Stimulated activated CD8-positive, alpha-beta memory T cell treated with anti-CD3 and anti-CD28 coated beads, Interleukin-2, amount 100 ng/mL, for 1 hour (primary cell): ENCODE data around the gene IL2RA.
"Not testable (repeated sequence)": the region's sequence is repeated elsewhere in the genome, so short reads cannot be mapped to it uniquely, and the experiment has no call there.

Experiments used
- DNase-seq, 2 donors: peaks; one replicate each; pipeline ENCODE4 v3.0.0-alpha.2; 2020; ENCODE audit warnings: low read depth in 2 of 2

Gene IL2RA

GRCh38 chr10:6056411-6057135 lies 5.6 kb downstream of the IL2RA start:
- DNase-seq = no peak

DNA sequence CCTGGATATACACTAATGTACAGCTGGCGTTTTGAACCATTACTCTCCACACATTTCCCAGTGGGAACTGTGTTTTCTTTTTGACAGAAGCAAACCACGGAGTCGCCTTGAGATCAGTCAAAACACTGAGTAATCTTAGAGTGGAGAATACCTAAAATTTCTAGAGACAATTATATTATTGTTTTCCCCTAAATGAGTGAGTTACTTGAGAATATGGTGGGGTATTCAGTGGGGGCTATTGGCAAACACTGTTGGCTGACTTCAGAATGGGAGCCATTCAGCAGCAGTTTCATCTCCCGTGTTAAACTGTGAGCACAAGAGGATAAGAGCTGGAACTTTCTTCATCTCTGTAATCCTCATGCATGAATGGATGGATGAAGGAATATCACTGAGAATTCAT lies 6.2 kb downstream of the IL2RA start:
- no peak for DNase-seq

- no peak for DNase-seq
Observed at GRCh38 chr10:6054884-6055283, 7.3 kb downstream of the IL2RA start.

GRCh38 chr10:6053816-6054631 lies 8.1 kb downstream of the IL2RA start:
- DNase-seq = no peak

GRCh38 chr10:6053303-6053702 lies 8.9 kb downstream of the IL2RA start:
- DNase-seq = no peak

DNA sequence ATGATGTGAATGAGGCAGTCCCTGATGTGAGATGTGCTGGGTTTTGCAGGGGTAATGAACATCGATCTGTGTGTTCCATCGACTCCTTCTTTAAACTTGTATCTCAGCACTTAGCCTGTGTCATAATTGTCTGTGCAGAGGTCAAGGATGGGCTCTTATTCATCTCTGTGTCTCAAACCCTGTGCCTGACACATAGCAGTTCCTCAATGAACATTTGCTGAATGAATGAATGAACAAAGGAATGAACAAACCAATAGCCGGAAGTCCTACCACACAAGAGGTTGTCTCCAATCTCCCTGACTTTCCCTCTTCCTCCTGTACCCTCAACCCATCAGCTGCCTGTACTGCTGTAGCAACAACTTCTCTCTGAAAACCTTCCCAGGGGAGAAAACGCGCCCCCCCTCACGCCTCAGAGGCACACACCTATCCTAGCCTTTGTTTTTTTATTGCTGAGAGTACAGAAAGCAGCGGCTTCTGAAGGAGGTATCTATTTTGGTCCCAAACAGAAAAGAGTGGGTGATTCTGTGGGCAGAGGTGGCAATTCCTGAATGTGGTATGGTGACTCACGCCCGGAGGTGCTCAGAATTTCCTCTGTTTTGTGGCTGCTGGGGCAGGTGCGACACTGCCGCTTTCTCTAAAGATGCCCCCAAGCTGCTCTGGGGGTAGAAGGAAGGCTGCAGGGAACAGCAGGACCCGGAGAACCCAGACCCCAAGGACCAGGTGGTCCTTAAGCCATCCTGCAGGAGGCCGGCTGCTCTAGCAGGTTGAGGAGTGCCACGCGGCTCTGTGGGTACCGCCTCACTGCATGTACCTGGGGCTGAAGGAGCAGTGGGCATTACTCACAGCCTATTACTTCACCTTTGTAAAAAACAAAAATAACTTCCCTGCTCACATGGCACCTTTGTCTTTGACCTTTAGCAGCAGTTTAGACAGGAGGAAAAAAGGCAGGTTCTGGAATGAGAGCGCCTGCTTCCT lies 9.6 kb downstream of the IL2RA start:
- DNase-seq = peak; percentile 64 to 65

- peak; percentile 66 to 78 for DNase-seq
Observed at GRCh38 chr10:6050801-6051445, 11.2 kb downstream of the IL2RA start.

DNA sequence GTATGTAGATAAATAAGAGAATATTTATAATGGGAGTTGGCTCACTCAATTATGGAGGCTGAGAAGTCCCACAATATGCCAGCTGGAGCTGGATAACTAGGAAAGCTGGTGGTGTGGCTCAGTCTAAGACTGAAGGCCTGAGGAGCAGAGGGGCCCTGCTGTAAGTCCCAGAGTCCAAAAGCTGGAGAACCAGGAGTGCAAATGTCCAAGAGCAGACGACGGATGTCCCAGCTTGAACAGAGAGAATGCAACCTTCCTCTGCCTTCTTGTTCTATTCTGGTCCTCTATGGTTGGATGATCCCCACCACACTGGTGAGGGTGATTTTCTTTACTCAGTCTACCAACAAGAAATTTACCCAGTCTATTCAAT lies 13.2 kb downstream of the IL2RA start:
- DNase-seq = no peak

DNA sequence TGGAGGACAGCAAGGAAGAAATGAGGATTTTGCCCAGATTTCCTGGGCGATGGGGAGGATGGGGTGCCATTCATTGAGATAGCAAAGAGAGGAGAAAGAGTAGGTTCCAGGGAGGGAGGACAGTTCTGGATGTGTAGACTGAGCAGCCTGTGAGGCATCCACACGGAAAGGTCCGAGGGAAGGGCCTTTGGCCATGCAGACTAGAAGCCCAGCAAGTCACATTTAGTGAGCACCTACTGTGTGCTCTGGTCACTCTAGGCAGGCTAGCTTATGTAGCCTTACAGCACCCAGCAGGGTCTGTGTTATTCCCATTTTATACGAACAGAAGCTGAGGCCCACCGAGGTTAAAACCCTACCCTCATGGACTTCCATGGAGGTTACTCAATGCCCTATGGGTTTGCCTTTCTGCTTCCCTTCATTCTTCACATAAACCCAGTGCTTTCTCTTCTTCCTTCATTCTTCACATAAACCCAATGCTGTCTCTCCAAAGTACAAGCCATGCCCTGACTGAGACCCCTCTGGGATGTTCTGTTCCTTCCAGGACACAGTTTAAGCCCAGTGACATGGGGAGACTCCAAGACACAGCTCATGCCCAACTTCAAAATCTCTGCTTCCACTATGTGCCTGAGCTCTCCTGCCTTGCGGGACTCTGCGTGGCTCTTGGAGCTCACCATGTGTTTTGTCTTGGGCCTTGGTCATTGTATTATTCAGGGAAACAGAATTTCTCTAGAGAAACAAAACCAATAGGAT lies 13.7 kb downstream of the IL2RA start:
- no peak for DNase-seq

DNA sequence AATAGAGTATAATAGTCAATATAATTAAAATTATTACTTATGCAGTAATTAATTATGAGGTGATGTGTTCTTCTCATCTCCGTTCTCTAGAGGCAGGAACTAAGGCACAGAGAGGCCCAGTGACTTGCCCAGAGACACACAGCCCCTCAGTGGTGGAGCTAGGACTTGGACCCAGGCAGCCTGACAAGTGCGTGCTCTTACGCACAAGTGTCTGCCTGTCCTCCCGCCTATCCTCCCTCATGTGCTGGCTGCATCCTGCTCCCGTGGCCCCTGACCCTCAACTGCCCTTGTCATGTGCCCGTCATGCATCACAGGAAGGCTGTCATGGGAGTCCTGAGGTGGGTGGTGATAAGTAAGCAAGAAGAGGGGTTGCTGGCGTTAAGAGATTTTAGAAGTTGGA lies 14.3 kb downstream of the IL2RA start:
- DNase-seq = no peak

GRCh38 chr10:6046773-6047611 lies 15.2 kb downstream of the IL2RA start:
- DNase-seq = no peak

DNA sequence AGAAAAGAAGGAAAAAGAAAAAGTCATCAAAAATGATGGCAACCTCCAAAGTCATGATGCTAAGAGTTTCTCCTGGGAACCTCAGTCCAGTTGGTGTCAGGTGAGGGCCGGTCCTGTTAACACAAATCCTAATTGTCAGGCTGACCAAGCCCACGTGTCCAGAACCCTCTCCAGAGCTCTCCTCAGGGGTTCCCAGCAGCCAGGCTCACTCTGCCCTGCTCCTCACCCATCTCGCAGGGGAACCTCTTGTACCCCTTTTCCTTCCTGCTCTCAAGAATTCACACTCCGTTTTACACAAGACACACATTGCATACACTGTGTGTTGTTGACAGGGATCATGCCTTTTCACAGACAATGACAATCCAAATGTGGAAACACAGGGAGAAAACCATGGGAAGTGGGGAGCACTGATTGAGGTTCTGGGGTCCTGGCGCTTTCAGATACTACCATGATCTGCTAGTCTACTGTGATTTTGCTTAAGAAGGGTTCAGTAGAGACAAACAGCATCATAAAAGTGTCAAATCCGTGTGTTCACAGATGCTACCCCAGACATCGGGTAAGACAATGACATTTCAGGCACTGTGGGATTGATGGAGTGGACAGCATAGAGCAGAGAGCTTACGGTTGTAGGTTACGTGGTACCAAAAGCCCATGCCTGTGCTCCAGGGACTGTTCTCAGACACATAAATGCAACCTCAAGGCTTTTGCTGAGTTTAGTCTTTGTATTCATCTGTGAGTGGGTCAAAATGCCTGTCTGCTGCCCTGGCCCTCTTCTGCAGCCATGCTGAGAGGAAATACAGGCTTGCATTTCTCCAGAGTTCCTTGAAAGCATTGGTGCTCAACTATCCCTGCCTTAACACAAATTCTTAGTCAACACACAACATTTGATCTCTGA lies 16.0 kb downstream of the IL2RA start:
- DNase-seq = no peak

DNA sequence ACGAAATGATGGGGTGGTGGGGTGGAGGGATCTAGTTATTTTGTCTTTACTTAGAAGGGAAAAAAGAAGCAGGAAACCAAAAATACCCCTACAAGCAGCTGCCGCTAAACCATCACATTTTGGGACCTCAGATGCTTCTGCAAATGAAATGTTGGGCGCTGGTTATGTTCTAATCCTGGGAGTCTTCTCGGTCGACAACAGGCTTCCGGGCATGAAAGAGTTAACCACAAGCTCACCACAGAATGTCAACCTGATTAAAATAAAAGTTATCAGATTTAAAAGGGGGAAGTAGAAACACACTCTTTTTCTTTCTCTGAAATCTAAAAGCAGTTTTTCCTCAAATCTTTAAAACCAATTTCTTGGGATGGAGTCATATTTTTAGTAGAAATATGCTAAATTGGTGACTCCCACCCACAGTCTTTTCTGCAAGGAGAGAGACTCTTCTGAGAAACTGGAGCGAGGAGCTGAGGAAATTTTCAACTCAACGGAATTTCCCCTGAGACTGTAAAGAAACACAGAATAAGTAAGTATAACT lies 16.8 kb downstream of the IL2RA start:
- no peak for DNase-seq

DNA sequence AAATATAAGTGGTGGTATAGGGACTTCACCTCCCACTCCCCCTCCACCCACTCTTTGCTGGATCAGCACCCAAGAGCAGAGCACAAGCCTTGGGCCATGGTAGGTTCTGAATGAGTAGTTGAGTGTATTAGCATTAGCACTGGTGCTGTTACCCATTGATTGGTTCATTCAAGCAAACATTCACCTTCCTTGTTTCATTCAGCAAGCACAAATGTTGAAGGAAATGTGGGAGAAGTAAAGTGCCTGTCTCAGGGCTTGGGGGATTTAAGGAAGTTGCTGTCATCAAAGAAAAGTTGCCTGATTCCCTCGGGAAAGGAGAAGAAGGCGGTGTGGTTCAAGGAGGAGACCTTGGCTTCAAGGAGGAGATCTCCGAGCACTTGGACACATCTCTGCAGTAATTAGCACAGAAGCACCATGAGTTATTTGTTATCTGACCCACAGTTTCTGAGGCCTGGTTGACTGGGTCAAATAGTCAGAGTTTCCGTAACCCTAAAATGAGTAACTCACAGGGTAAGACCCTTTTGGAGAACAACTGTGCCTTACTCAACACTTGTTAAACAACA lies 17.3 kb downstream of the IL2RA start:
- no peak for DNase-seq

DNA sequence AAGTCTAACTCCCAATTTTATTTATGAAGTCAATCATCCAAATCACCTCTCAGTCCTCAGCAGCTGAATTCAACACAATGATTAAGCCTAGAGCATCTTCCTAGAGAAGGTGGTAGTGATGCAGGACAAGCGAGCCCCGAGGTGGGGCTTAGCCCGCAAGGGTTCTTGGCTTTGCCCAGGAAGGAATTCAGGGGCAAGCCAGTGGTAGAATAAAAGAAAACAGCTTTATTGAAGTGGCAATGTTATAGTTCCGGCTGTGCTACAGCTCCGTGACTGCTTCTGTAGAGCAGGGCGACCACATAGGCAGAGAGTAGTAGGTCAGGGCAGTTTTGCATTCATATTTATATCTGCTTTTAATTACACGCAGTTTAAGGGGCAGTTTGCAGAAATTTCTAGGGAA lies 18.1 kb downstream of the IL2RA start:
- no peak for DNase-seq

GRCh38 chr10:6043377-6043776 lies 18.8 kb downstream of the IL2RA start:
- not testable (repeated sequence) for DNase-seq

DNA sequence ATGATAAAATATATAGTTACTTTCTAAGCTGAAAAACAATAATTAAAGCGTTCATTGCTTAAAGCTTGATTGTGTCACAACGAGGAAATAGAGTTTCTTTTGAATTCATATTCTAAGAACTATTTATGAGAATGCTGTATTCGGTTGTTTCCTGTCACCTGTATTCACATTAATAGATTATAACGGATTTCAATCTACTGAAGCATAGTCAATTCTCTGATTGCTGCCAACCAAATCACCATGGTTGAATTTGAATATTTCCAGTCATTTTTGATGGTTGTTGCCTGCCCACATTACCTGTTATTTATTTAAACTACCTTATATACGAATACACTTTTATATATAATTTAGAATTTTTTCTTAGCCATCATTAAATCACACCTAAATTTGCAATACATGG lies 22.0 kb downstream of the IL2RA start:
- no peak for DNase-seq

GRCh38 chr10:6039711-6040110 lies 22.5 kb downstream of the IL2RA start:
- DNase-seq = no peak
